ENCODE data around the gene CRADD. TPM values are rescaled to one million over a fixed set of nuclear protein-coding genes. Genes with fewer than 3 reads are reported as not detected.

Gene CRADD
- total RNA-seq, 2 donors from 2014 or later, result 27.2 to 75.2 TPM

- intact Hi-C loops (cut with DNase I), result no loop called here
- TF ChIP-seq CTCF (IDR thresholded peaks at IDR 0.05), result no peak
- Histone ChIP-seq H3K4me1 (peaks cover 8% of the 10 kb centered on the region), H3K27ac (no peak overlapping the region), H3K36me3 (replicated peaks in 1 of 2; ENCODE audit: insufficient read depth in 1 of 2, low read depth in 2 of 2) (no peaks in the 10 kb centered on the region), H3K4me3 (no peak overlapping the region), H3K27me3 (no peaks in the 10 kb centered on the region), H3K9me3 (no peaks in the 10 kb centered on the region)
- no peak for ATAC-seq
- no peak for DNase-seq
- 80 to 89% methylated on average over 9 of the region's 9 CpGs for WGBS, 2 donors
Observed at GRCh38 chr12:93889516-93890212, 212.5 kb downstream of the CRADD start.

- H3K27me3 ChIP-seq, result no peaks in the 10 kb centered on the region
- peaks cover 8% of the 10 kb centered on the region for H3K4me1 ChIP-seq
- no peaks in the 10 kb centered on the region for H3K9me3 ChIP-seq
- no peak for TF ChIP-seq POLR2A (IDR thresholded peaks at IDR 0.05)
- TF ChIP-seq CTCF (IDR thresholded peaks at IDR 0.05), result no peak
- intact Hi-C loops (cut with DNase I), result no loop called here
- ATAC-seq, result no peak
- peak in 1 of 4 donors; percentile 19 for DNase-seq
- no peaks in the 10 kb centered on the region for H3K36me3 ChIP-seq (replicated peaks in 1 of 2; ENCODE audit: insufficient read depth in 1 of 2, low read depth in 2 of 2)
- no peak overlapping the region for H3K4me3 ChIP-seq
- 39 to 60% methylated on average over 14 of the region's 14 CpGs for WGBS, 2 donors
- no peak overlapping the region for H3K27ac ChIP-seq
Observed at GRCh38 chr12:93892423-93893268, 215.5 kb downstream of the CRADD start.

- Histone ChIP-seq H3K27ac (peak overlapping the region in 1 of 4 donors; percentile 17), H3K9me3 (no peaks in the 10 kb centered on the region), H3K27me3 (no peaks in the 10 kb centered on the region), H3K36me3 (replicated peaks in 1 of 2; ENCODE audit: insufficient read depth in 1 of 2, low read depth in 2 of 2) (no peaks in the 10 kb centered on the region), H3K4me3 (no peak overlapping the region), H3K4me1 (peaks cover 8% of the 10 kb centered on the region)
- DNase-seq (peak; percentile 31 to 51 (median 47)), ATAC-seq (peak; percentile 57)
- TF ChIP-seq CTCF (IDR thresholded peaks at IDR 0.05) (no peak), POLR2A (IDR thresholded peaks at IDR 0.05) (no peak)
- intact Hi-C loops (cut with DNase I), result no loop called here
- 73 to 77% methylated on average over 10 to 17 of the region's 17 CpGs for WGBS, 2 donors
Observed at GRCh38 chr12:93894391-93895088, 217.4 kb downstream of the CRADD start.

GRCh38 chr12:93895089-93895445, 217.9 kb downstream of the CRADD start:
- no peaks in the 10 kb centered on the region for H3K9me3 ChIP-seq
- no peak overlapping the region for H3K4me3 ChIP-seq
- peak overlapping the region in 1 of 4 donors; percentile 17 for H3K27ac ChIP-seq
- H3K27me3 ChIP-seq, result no peaks in the 10 kb centered on the region
- TF ChIP-seq CTCF (IDR thresholded peaks at IDR 0.05) (no peak), POLR2A (IDR thresholded peaks at IDR 0.05) (no peak)
- no peak for DNase-seq
- 65 to 79% methylated on average over 5 to 6 of the region's 6 CpGs for WGBS, 2 donors
- ATAC-seq, result peak; percentile 5
- no peaks in the 10 kb centered on the region for H3K36me3 ChIP-seq (replicated peaks in 1 of 2; ENCODE audit: insufficient read depth in 1 of 2, low read depth in 2 of 2)
- intact Hi-C loops (cut with DNase I), result no loop called here
- H3K4me1 ChIP-seq, result peaks cover 8% of the 10 kb centered on the region

Data from body of pancreas (tissue), 4 donors.